DOHH2 (cell line): Measurements from ENCODE around the gene SLC2A9.

ENCODE experiments used
- H3F3A ChIP-seq: fragments of 200-600 bp; sonication (generic), shearing (Covaris generic); 2 replicates; pipeline ENCODE4 v1.6.0; 2016; ENCODE audit warnings: antibody characterized with exemption, mild to moderate bottlenecking; ENCODE audit not compliant: control insufficient read depth, insufficient read depth
- H3K27ac ChIP-seq: fragments of 200-600 bp; sonication (generic); 2 replicates; pipeline ENCODE4 v1.5.1; 2014; ENCODE audit warnings: low read depth, mild to moderate bottlenecking, low read length, moderate library complexity
- H3K27me3 ChIP-seq: fragments of 200-600 bp; sonication (generic); 2 replicates; pipeline ENCODE4 v1.6.1; 2014; ENCODE audit warnings: mild to moderate bottlenecking, low read length, mixed read lengths; ENCODE audit not compliant: control insufficient read depth
- H3K36me3 ChIP-seq: fragments of 200-600 bp; sonication (generic); 2 replicates; pipeline ENCODE4 v1.6.1; 2014; ENCODE audit warnings: mild to moderate bottlenecking, low read length, moderate library complexity, mixed read lengths; ENCODE audit not compliant: control insufficient read depth
- H3K4me1 ChIP-seq: fragments of 200-600 bp; sonication (generic); 2 replicates; pipeline ENCODE4 v1.6.1; 2014; ENCODE audit warnings: mild to moderate bottlenecking, low read length, mixed read lengths; ENCODE audit not compliant: control insufficient read depth
- H3K4me2 ChIP-seq: fragments of 200-600 bp; sonication (generic); 2 replicates; pipeline ENCODE4 v1.6.0; 2014; ENCODE audit warnings: mild to moderate bottlenecking, low read length, moderate library complexity
- H3K4me3 ChIP-seq: fragments of 200-600 bp; sonication (generic); 2 replicates; pipeline ENCODE4 v1.5.1; 2014; ENCODE audit warnings: mild to moderate bottlenecking, low read length, mixed read lengths
- H3K79me2 ChIP-seq: fragments of 200-600 bp; sonication (generic); 2 replicates; pipeline ENCODE4 v1.6.1; 2014; ENCODE audit warnings: mild to moderate bottlenecking, low read length, mixed read lengths; ENCODE audit not compliant: control insufficient read depth
- H3K9me2 ChIP-seq: fragments of 200-600 bp; sonication (generic); replicated peaks from 2 replicates; pipeline ENCODE4 v1.6.1; 2014; ENCODE audit warnings: mild to moderate bottlenecking, low read length, mixed read lengths; ENCODE audit not compliant: control insufficient read depth
- H3K9me3 ChIP-seq: fragments of 200-600 bp; sonication (generic); 2 replicates; pipeline ENCODE4 v1.6.1; 2014; ENCODE audit warnings: antibody characterized with exemption, low read length, mixed read lengths; ENCODE audit not compliant: control insufficient read depth, insufficient read depth
- H4K20me1 ChIP-seq: fragments of 200-600 bp; sonication (generic); 2 replicates; pipeline ENCODE4 v1.6.0; 2014; ENCODE audit warnings: low read depth, mild to moderate bottlenecking, antibody characterized with exemption, low read length, moderate library complexity; ENCODE audit not compliant: control insufficient read depth, insufficient read depth
- CTCF ChIP-seq: fragments of 200-600 bp; sonication (generic); IDR thresholded peaks from one replicate; pipeline ENCODE4 v1.5.1; 2014; ENCODE audit warnings: antibody characterized with exemption, mild to moderate bottlenecking, low read depth, low read length; ENCODE audit not compliant: poor library complexity, severe bottlenecking
- EZH2phosphoT487 ChIP-seq: fragments of 200-600 bp; sonication (generic); IDR thresholded peaks from 2 replicates; pipeline ENCODE4 v1.6.1; 2017; ENCODE audit warnings: borderline replicate concordance, mild to moderate bottlenecking, antibody characterized with exemption, low read length, moderate library complexity, mixed read lengths

Gene SLC2A9

GRCh38 chr4:10031668-10032590 is 10.6 kb upstream of the SLC2A9 start:
- Histone ChIP-seq H3K36me3 (no peaks in the 10 kb centered on the region), H3K4me2 (peak overlapping the region; percentile 81), H3K4me1 (peaks cover 38% of the 10 kb centered on the region), H3K27ac (peak overlapping the region; percentile 74; the same call in 1 of the 2 replicates), H4K20me1 (no peaks in the 10 kb centered on the region), H3F3A (peaks cover 8% of the 10 kb centered on the region; the same call in 1 of the 2 replicates), H3K9me2 (no peaks in the 10 kb centered on the region), H3K79me2 (no peaks in the 10 kb centered on the region), H3K4me3 (peak overlapping the region; percentile 48), H3K27me3 (no peaks in the 10 kb centered on the region), H3K9me3 (no peaks in the 10 kb centered on the region)
- TF ChIP-seq EZH2phosphoT487 (no peak), CTCF (no peak)

- no peak overlapping the region for H3K4me3 ChIP-seq
- no peaks in the 10 kb centered on the region for H3K27me3 ChIP-seq
- H3K9me3 ChIP-seq: no peaks in the 10 kb centered on the region
- no peak overlapping the region for H3K4me2 ChIP-seq
- no peaks in the 10 kb centered on the region for H4K20me1 ChIP-seq
- no peaks in the 10 kb centered on the region for H3K79me2 ChIP-seq
- H3K36me3 ChIP-seq: no peaks in the 10 kb centered on the region
- H3F3A ChIP-seq: peaks cover 8% of the 10 kb centered on the region; the same call in 1 of the 2 replicates
- no peaks in the 10 kb centered on the region for H3K9me2 ChIP-seq
- no peak for TF ChIP-seq CTCF
- TF ChIP-seq EZH2phosphoT487: no peak
- H3K27ac ChIP-seq: no peak overlapping the region
- H3K4me1 ChIP-seq: peaks cover 38% of the 10 kb centered on the region
These were observed 9.8 kb upstream of the SLC2A9 start for GRCh38 chr4:10030972-10031667.

GRCh38 chr4:10029403-10029802 is 8.1 kb upstream of the SLC2A9 start:
- no peaks in the 10 kb centered on the region for H3K9me2 ChIP-seq
- H3K4me2 ChIP-seq: no peak overlapping the region
- no peaks in the 10 kb centered on the region for H3K36me3 ChIP-seq
- peaks cover 41% of the 10 kb centered on the region for H3K4me1 ChIP-seq
- no peak overlapping the region for H3K4me3 ChIP-seq
- no peak overlapping the region for H3K27ac ChIP-seq
- H3F3A ChIP-seq: peaks cover 5% of the 10 kb centered on the region; the same call in 1 of the 2 replicates
- no peaks in the 10 kb centered on the region for H3K27me3 ChIP-seq
- TF ChIP-seq CTCF: no peak
- TF ChIP-seq EZH2phosphoT487: no peak
- no peaks in the 10 kb centered on the region for H3K79me2 ChIP-seq
- no peaks in the 10 kb centered on the region for H4K20me1 ChIP-seq
- H3K9me3 ChIP-seq: no peaks in the 10 kb centered on the region
